Measurements from ENCODE around the gene PRRT2. TPM values are rescaled to one million over a fixed set of nuclear protein-coding genes. Genes with fewer than 3 reads are reported as not detected.

PRRT2 gene
- total RNA-seq, 1 donor from 2014 or later: 2.1 TPM

DNA sequence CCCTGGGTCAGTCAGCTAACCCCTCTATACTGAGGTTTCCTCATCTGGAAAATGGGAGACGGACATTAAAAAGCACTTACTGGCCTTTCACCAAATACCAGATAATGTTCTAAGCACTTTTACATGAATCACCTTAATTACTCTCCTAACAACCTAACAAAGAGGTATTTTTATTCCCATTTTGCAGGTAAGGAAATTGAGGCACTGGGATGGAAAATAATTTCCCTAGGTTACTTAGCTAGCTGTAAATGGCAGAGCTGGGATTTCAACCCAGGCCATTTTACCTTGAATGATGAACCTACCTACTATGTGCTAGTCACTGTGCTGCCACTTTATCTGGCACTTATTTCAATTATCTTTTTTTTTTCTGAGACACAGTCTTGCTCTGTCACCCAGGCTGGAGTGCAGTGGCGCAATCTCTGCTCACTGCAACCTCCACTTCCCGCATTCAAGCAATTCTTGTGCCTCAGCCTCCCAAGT lies 17.7 kb upstream of the PRRT2 start:
- intact Hi-C loops (cut with micrococcal nuclease): no loop called here
- no peak overlapping the region for H3K27ac ChIP-seq (replicated peaks)
- peaks cover 22% of the 10 kb centered on the region for H3K4me1 ChIP-seq
- H3K4me3 ChIP-seq: no peak overlapping the region
- TF ChIP-seq, protein P1, sequence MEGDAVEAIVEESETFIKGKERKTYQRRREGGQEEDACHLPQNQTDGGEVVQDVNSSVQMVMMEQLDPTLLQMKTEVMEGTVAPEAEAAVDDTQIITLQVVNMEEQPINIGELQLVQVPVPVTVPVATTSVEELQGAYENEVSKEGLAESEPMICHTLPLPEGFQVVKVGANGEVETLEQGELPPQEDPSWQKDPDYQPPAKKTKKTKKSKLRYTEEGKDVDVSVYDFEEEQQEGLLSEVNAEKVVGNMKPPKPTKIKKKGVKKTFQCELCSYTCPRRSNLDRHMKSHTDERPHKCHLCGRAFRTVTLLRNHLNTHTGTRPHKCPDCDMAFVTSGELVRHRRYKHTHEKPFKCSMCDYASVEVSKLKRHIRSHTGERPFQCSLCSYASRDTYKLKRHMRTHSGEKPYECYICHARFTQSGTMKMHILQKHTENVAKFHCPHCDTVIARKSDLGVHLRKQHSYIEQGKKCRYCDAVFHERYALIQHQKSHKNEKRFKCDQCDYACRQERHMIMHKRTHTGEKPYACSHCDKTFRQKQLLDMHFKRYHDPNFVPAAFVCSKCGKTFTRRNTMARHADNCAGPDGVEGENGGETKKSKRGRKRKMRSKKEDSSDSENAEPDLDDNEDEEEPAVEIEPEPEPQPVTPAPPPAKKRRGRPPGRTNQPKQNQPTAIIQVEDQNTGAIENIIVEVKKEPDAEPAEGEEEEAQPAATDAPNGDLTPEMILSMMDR (IDR thresholded peaks at IDR 0.05; ENCODE audit: borderline replicate concordance): no peak
- no peaks in the 10 kb centered on the region for H3K27me3 ChIP-seq (ENCODE audit: low read depth)
- peaks cover 26% of the 10 kb centered on the region for H3K36me3 ChIP-seq
- DNase-seq: no peak
- no peaks in the 10 kb centered on the region for H3K9me3 ChIP-seq (replicated peaks)

- DNase-seq: no peak
- H3K36me3 ChIP-seq: peaks cover 34% of the 10 kb centered on the region
- H3K9me3 ChIP-seq (replicated peaks): no peaks in the 10 kb centered on the region
- peaks cover 20% of the 10 kb centered on the region for H3K4me1 ChIP-seq
- H3K27me3 ChIP-seq (ENCODE audit: low read depth): no peaks in the 10 kb centered on the region
- TF ChIP-seq, protein P1 (IDR thresholded peaks at IDR 0.05; ENCODE audit: borderline replicate concordance): no peak
- H3K27ac ChIP-seq (replicated peaks): no peak overlapping the region
- intact Hi-C loops (cut with micrococcal nuclease): no loop called here
- no peak overlapping the region for H3K4me3 ChIP-seq
Observed at GRCh38 chr16:29802416-29802935, 9.5 kb upstream of the PRRT2 start.

GRCh38 chr16:29804020-29804419 lies 8.0 kb upstream of the PRRT2 start:
- no peaks in the 10 kb centered on the region for H3K27me3 ChIP-seq (ENCODE audit: low read depth)
- H3K27ac ChIP-seq (replicated peaks): peak overlapping the region; percentile 100
- peaks cover 36% of the 10 kb centered on the region for H3K4me1 ChIP-seq
- H3K36me3 ChIP-seq: peaks cover 29% of the 10 kb centered on the region
- peak overlapping the region; percentile 97 for H3K4me3 ChIP-seq
- no peak for DNase-seq
- TF ChIP-seq, protein P1 (IDR thresholded peaks at IDR 0.05; ENCODE audit: borderline replicate concordance): no peak
- H3K9me3 ChIP-seq (replicated peaks): no peaks in the 10 kb centered on the region
- intact Hi-C loops (cut with micrococcal nuclease): no loop called here

DNA sequence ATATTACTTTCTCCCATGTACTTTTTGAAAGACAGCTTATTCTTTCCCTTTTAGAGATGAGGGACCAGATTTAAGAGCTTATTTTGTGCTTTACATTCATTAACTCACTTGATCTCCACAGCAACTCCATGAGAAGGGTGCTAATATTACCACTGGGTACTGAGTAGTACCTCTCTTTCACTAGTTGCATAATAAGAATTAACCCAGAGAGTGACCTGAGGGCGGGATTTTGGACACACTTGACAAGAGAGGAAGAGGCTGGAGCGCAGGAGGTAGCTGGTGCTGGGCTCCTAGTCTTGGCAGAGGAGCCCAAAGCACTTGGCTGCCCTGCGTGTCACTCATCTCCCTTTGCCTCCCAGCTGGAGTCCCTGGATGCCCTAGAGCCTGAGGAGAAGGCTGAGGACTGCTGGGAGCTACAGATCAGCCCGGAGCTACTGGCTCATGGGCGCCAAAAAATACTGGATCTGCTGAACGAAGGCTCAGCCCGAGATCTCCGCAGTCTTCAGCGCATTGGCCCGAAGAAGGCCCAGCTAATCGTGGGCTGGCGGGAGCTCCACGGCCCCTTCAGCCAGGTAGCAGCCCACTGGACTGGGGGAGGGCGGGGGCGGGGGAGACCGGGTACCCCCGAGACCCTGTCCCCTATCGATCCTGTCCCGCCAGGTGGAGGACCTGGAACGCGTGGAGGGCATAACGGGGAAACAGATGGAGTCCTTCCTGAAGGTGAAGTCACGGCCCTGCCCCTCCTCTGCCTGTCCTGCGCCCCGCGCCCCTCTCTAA lies 7.3 kb upstream of the PRRT2 start:
- Histone ChIP-seq H3K9me3 (replicated peaks) (no peaks in the 10 kb centered on the region), H3K4me1 (peaks cover 42% of the 10 kb centered on the region), H3K27me3 (ENCODE audit: low read depth) (no peaks in the 10 kb centered on the region), H3K36me3 (peaks cover 29% of the 10 kb centered on the region), H3K27ac (replicated peaks) (peak overlapping the region; percentile 100), H3K4me3 (peak overlapping the region; percentile 97)
- TF ChIP-seq, protein P1 (IDR thresholded peaks at IDR 0.05; ENCODE audit: borderline replicate concordance): no peak
- DNase-seq: peak; percentile 67
- intact Hi-C loops (cut with micrococcal nuclease): no loop called here

DNA sequence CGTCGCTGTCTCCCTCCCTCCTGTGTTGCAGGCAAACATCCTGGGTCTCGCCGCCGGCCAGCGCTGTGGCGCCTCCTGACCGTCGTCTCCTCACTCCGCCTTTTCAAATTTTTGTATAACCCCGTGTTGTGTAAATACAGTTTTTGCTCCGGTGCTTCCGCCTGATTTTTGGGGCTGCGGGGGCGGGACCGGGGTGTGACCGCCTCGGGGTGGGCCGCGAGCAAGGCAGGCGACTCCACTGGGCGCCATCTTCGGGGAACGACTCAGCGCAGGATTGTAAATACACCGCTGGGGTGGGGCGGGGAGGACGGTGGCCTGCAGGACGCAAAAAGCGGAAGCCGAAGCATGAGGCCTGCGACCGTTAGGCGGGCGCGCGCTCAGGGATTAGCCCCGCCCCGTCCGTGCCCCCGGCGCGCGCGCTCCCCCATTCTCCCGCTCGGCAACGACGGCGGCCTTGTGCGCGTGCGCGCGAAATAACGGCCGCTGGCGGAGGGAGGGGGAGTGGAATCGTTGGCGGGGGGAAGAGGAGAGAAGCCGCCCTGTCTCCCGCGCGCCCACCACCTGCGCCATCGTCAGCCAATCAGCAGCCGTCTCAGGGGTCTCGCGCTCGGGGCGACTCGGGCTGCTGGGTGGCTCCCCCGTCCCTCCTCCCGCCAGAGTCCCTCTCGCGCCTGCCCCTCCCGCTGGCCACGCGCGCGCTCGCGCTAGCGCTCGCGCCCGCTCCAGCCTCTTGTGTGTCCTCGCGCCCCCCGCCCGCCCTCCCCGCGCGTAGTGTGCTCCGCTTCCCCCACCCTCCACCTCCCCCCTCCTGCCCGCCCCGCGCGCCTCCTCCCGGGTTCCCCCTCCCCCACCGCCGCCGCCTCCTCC lies 6.5 kb upstream of the PRRT2 start:
- intact Hi-C loops (cut with micrococcal nuclease): no loop called here
- H3K27ac ChIP-seq (replicated peaks): peak overlapping the region; percentile 100
- peak overlapping the region; percentile 97 for H3K4me3 ChIP-seq
- TF ChIP-seq, protein P1 (IDR thresholded peaks at IDR 0.05; ENCODE audit: borderline replicate concordance): peak; percentile 11
- H3K27me3 ChIP-seq (ENCODE audit: low read depth): no peaks in the 10 kb centered on the region
- peak; percentile 98 for DNase-seq
- peaks cover 29% of the 10 kb centered on the region for H3K36me3 ChIP-seq
- H3K9me3 ChIP-seq (replicated peaks): no peaks in the 10 kb centered on the region
- peaks cover 50% of the 10 kb centered on the region for H3K4me1 ChIP-seq

Data from left ventricle myocardium inferior (tissue), 1 donor.